Measurements from ENCODE around the gene ACSM5. TPM values are rescaled to one million over a fixed set of nuclear protein-coding genes. Genes with fewer than 3 reads are reported as not detected.

Gene ACSM5
- total RNA-seq, result not detected in 2 replicates

DNA sequence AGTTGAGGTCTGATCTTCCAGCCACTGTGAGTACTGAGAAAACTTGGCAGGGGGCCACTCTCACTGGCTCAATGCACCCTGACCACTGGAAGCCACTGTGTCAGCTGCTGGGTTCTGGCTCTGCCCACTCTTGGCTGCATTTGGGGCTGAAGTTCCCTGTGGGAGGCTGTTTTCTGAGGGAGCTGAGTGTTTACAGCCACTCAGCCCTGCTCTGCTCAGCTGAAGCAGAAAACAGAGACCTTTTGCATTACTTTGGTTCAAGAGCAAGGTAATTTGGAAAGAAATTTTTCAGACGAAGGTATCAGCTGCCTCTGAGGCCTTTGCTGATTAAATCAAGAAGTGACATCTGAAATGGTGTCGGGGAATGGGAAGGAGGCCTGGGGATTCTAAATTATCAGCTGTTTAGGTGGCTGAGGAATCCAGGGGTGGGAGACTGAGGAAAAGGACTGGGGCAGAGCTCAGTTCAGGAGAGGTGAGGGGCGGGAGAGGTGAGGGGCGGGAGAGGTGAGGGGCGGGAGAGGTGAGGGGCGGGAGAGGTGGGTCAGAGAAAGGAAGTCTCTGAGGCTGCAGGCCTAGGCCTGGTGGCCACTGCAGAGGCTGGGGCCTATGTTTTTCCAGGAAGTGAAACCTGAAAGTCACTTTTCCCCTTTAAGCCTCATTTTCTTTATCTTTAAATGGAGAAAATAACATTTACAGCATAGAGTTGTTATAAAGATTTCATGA, at the start of gene ACSM5:
Gene ACSM5, plus strand, starts transcription at position 137 of the 723 bp plus-strand sequence. CDS start 1,951 bp downstream, outside the sequence.

GRCh38 chr16:20404637-20405036, 4.7 kb upstream of the ACSM5 start, which contains the start of gene PDILT:
Gene PDILT (minus strand): TSS chr16:20404737. CDS start chr16:20399300, 5,437 bp downstream.

GRCh38 chr16:20451364-20451763, 42.0 kb downstream of the ACSM5 start, which contains the start of gene ACSM2A:
Gene ACSM2A (plus strand): TSS chr16:20451521. CDS start chr16:20460115, 8,594 bp downstream.

Other genes starting within 250 kb of the ACSM5 start
- not detected in 2 replicates for gene GP2, start 82.0 kb upstream of the ACSM5 start, total RNA-seq
- not detected in 2 replicates for gene UMOD, start 56.8 kb upstream of the ACSM5 start, total RNA-seq
- not detected in 2 replicates for gene PDILT, start 4.8 kb upstream of the ACSM5 start, total RNA-seq
- gene ACSM2A, start 42.0 kb downstream of the ACSM5 start, total RNA-seq, result not detected in 2 replicates
- not detected in 2 replicates for gene ACSM2B, start 166.8 kb downstream of the ACSM5 start, total RNA-seq

All from epithelial cell of umbilical artery (primary cell).